ENCODE measurements around the gene OR2K2. TPM values are rescaled to one million over a fixed set of nuclear protein-coding genes. Genes with fewer than 3 reads are reported as not detected.
"Not testable (repeated sequence)": the region's sequence is repeated elsewhere in the genome, so short reads cannot be mapped to it uniquely, and the experiment has no call there.

The OR2K2 gene, protein sequence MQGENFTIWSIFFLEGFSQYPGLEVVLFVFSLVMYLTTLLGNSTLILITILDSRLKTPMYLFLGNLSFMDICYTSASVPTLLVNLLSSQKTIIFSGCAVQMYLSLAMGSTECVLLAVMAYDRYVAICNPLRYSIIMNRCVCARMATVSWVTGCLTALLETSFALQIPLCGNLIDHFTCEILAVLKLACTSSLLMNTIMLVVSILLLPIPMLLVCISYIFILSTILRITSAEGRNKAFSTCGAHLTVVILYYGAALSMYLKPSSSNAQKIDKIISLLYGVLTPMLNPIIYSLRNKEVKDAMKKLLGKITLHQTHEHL
- not detected in 2 replicates for total RNA-seq

DNA sequence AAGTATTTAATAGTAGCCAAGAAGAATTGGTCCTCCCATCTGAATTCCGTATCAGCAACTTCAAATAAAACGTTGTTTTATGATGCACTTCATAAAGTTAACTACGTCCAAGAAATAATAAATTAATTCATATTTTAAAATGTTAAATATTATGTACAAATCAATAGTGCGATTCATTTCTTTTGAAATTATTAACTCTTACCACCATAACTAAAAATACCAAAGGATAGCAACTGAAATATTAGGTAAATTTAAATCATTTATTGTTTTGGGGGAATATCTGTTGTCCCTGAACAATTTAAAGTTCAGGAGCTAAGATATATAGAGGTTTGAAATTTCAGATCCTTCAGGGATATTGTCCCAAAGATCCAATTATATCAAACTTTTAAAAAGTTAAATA lies at the start of gene OR2K2:
Gene OR2K2, minus strand, starts transcription at position 101 of the 400 bp plus-strand sequence. CDS start 1,791 bp downstream, outside the sequence.
- intact Hi-C loops (cut with micrococcal nuclease) = no loop called here

DNA sequence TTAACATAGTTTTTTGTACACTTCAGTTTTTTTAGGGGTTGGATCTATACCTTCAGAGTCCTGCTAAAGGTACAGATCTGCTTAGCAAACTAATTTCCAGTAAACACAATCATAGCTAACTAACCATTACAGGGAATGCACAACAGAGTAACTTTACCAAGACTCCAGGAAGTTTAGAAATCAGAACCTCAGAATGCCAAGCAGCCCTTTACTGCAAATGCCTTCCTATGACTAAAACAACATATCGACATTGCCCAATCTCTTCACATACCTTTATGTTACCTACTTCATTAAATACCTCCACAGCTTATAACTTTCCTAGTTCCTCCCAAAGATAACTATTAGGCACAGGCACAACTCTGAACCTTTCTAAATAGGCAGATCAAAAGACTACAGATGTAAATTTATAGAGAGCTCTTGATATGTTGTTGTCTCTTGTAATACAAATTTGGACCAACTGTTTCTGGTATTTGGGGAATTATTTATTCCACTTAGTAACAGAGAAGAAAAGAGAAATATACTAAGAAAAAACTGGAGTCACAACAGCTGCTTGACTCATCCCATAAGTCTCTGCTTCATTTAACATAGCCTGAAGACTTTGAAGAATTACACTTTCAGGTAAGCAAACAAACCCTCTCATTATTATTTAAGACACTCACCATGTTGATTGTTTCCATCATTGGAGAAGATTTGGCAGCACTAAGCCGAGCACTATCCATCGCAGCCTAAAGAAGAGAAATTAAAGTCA lies 46.0 kb upstream of the OR2K2 start:
- intact Hi-C loops (cut with micrococcal nuclease) = no loop called here

DNA sequence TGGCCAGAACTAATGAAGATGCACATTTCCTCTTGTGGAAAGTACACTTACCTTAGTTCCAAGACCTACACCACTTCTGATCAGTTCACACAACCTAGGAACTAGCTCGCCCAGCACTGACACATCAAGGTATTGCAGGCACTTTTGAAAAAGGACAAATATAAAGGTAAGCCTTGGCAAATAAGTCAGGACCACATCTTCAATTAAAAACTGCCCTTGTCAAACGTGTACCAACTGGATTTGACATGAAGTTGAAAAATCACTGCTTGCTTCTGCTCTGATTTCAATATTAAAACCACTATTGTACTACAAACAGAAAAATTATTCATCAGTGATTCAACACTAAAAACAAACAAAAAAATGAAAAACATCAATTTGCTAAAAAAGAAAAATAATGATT lies 45.0 kb upstream of the OR2K2 start:
- intact Hi-C loops (cut with micrococcal nuclease) = no loop called here

DNA sequence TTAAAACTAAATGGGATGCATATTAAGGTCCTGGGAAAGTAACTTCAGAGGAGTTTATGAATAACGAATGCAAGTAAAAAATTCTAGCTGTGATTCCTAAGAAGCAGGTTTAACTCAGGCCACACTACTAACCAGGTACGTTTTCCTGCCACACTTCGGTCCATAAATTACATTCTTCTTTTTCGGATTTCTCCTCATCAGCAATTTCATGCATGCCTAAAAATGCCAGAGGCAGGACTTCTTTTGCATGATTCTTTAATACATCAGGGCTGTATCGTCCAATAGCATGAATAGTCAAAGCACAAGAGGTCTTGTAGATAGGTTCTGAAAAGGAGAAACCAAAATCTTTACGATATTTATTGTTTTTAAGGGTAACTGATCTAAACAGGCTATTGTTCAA lies 42.3 kb upstream of the OR2K2 start:
- intact Hi-C loops (cut with micrococcal nuclease) = no loop called here

DNA sequence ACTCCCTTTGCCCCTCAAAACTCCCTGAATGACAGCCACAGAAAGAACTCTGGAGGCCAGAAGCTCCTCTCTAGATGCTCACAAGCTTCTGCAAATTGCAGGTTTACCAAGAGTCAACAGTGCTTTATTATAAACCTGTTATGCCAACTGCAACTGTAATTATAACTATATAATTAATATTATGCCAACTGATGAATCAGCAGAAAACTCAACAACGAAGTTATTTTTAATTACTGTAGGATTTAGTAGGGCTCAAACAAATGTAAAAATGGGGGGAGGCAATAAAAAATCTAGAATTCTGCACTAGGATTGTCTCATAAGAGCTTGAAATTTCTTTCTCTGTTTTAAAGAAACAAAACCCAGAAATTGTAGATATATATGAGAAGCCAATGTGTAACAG lies 37.0 kb upstream of the OR2K2 start:
- intact Hi-C loops (cut with micrococcal nuclease) = no loop called here

DNA sequence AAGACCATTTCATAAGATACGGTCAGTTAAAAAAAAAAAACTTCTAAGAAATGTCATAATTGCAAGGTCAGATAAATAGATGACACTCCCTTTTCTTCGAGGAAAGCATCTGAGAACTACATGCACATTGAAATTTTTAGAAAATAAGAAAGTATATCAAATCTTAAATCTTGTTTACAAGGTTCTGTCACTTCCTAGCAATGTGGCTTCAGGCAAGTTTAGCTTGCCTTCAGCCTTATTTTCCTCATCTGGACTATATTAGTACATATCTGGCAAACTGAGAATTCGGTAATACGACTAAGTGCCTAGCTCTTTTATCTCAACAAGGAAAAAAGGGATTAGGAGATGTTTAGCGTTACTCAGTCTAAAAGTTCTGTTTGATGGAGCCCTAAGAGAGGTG lies 32.5 kb upstream of the OR2K2 start:
- intact Hi-C loops (cut with micrococcal nuclease) = no loop called here

DNA sequence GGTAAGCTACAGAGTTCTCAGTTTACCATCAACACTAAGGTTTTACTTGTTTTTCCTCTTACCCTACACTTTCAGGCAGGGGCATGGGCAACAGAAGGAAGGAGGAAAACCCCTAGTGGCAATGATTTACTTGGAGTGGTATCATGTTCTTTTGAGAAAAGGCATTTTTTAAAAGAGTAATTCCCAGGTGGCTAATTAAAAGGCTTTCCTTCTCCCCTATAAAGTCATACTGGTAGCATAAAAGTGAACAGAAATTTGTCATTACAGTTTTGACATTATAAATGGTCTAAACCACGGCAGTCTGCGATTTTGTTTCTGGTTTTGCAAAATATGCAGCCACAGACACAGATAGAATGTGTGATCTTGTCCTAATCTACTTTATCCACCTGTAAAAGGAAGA lies 30.9 kb upstream of the OR2K2 start:
- intact Hi-C loops (cut with micrococcal nuclease) = no loop called here

DNA sequence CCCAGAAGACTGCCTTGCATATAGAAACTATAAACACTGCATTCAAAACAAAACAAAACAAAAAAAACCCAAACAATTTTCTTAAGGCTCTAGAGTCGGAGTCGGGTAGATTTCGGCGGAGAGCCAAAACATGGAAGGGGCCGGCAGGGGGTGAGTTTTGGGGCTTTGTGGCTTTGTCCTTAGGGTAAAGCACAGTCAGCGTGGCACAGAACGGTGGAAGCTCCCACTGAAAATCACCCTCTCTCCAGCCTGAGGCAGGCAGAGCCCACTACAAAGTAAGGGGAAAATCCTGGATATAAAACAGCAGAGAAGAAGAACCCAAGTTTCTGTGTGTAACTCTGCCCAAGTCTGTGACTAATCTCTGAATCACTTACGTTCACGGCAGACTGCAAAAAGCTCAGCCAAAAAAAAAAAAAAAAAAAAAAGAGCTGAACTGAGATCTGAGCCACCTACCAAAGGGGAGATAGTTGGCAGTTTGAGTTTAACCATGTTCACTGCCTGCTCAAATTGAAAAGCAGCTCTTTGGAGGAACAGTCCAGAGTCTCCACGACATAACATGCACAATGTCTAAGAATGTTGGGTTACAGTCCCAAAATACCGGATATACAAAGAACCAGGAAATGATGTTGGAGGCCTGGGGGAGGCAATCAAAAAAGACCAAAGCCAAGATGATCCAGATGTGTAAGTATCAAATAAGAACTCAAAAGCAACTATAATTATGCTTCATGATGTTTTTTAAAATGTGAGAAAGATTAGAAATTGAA lies 26.6 kb upstream of the OR2K2 start:
- intact Hi-C loops (cut with micrococcal nuclease) = no loop called here

DNA sequence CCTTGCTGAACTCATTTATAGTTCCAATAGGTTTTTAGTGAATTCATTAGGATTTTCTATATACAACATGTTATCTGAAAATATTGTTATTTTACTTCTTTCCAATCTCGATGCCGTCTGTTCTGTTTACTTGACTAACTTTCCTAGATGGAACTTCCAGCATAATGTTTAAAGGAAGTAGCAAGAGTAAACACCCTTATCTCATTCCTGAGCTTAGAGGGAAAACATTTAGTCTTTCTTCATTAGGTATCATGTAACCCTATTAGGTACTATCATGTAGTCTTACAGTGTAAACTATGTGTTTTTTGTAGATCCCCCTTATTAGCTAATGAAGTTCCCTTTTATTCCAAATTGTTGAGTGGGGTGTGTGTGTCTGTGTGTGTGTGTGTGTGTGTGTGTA lies 22.5 kb upstream of the OR2K2 start:
- intact Hi-C loops (cut with micrococcal nuclease) = no loop called here

DNA sequence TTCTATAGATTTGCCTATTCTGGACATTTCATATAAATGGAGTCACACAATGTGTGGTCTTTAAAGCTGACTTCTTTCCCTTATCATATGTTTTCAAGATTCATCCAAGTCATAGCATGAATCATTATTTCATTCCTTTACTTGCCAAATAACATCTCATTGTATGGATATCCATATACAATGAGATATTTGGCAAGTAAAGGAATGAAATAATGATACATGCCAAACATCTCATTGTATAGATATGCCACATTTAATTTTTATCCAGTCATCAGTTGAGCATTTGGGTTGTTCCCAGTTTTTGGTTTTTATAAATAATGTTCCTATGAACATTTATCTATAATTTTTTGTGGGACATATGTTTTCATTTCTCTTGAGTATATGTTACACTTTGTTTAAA lies 20.5 kb upstream of the OR2K2 start:
- intact Hi-C loops (cut with micrococcal nuclease) = no loop called here

DNA sequence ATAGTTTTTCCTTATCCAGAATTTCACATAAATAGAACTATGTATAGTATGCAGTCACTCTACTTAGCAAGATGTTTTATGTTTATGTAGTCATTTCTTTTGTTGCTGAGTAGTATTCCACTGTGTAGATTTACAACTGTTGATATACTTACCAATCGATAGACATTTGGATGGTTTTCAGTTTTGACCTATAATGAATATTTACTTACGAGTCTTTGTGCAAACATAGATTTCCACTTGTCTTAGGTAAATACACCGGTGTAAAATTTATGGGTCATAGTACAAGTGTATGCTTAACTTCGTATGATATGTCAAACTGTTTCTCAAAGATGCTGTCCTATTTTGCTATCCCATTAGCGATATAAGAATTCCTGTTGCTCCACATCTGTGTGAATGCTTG lies 19.7 kb upstream of the OR2K2 start:
- intact Hi-C loops (cut with micrococcal nuclease) = no loop called here

DNA sequence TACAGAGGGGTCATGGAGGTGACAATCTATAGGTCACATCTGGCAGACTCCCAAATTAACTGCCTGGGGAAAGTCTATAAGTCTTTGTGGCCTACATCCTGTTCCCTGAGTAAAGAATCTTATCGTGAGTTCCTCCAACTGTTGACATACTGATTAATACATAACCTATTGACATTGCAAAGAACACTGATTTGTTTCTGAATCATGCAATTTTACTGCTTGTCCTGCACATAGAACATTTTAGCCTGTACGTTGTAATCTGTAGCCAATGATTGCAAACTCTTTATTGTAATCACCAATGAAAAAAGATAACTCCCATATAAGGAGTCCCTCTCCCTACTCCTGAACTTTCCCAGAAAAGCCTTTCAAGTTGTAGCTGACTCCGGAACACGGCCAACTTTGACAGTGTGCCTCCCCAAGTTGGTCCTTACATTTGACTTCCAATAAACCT lies 18.8 kb upstream of the OR2K2 start:
- intact Hi-C loops (cut with micrococcal nuclease) = no loop called here

DNA sequence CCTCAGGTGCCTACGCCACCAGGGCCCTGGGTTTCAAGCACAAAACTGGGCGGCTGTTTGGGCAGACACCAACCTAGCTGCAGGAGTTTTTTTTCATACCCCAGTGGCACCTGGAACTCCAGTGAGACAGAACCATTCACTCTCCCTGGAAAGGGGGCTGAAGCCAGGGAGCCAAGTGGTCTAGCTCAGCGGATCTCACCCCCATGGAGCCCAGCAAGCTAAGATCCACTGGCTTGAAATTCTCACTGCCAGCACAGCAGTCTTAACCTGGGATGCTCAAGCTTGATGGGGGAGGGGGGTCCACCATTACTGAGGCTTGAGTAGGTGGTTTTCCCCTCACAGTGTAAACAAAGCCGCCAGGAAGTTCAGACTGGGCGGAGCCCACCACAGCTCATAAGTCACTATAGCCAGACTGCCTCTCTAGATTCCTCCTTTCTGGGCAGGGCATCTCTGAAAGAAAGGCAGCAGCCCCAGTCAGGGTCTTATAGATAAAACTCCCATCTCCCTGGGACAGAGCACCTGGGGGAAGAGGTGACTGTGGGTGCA lies 4.4 kb upstream of the OR2K2 start:
- intact Hi-C loops (cut with micrococcal nuclease) = not testable (repeated sequence)

DNA sequence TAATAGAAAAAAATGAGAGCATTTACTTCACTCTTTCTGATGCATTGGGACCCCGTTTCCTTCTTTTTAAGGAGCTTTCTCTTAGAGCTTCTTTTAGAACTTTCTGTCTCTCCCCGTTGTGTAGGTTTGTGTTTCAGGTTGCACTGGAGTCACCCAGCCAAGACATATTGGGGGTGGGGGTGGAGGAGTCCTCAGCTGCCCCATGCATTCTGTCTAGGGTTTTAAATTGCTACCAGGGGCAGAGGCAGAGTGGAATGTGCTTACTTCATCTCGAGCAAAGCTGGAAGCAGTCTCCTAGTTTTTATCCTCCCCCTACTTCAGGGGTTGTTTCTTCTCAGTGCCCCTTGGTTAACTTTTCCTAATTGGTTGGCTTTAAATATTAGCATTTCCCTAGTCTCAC lies 9.4 kb downstream of the OR2K2 start:
- intact Hi-C loops (cut with micrococcal nuclease) = no loop called here

DNA sequence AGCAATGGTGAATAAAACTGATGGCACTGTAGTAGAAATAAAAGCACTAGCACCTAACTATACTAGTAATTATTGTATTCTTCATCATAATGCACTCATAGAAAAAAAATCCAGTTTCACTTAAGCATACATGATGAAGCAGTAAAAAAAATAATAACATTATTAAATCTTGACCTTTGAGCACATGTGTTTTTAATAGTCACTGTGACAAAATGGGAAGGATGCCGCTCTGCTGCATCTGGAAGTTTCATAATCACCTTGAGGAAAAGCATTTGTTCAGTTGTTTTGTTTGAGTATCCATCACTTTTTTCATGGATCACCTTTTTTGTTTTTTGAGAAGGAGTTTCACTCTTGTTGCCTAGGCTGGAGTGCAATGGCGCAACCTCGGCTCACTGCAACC lies 13.2 kb downstream of the OR2K2 start:
- intact Hi-C loops (cut with micrococcal nuclease) = no loop called here

DNA sequence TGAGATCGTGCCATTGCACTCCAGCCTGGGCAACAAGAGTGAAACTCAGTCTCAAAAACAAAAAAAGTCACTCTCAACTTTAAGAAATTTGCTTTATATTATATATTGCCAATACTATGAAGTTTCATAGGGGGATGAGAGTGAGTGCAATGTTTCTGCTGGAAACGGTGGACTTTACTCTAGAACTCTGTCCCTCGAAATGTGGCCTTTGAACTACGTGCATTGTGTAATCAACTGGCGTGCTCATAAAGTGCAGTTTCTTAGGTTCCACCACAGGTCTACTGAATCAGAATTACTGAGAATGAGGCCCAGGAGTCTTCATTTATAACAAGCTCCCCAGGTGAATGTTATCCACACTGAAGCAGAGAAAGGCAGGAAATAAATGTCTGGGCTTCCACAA lies 24.1 kb downstream of the OR2K2 start:
- intact Hi-C loops (cut with micrococcal nuclease) = no loop called here

DNA sequence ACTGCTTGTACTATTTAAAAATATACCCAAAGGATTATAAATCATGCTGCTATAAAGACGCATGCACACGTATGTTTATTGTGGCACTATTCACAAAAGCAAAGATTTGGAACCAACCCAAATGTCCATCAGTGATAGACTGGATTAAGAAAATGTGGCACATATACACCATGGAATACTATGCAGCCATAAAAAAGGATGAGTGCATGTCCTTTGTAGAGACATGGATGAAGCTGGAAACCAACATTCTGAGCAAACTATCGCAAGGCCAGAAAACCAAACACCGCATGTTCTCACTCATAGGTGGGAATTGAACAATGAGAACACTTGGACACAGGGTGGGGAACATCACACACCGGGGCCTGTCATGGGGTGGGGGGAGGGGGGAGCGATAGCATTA lies 26.0 kb downstream of the OR2K2 start:
- intact Hi-C loops (cut with micrococcal nuclease) = not testable (repeated sequence)

DNA sequence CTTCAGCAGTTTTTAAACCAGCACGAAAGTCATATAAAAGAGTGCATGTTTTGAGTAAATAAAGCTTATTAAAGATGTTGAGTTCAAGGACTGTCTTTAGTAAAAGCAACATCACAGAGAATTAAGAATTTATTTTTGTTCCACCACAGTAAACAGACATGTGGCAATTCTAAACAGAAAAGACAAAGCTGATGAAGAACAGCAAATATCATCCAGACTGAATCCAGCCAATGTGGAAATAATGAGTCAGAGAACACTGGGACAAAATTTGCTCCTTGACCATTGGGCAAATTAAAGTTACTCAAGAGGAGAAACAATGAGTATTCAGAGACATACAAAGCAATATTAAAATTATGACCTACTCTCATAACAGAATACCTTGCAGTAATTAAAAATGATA lies 28.8 kb downstream of the OR2K2 start:
- intact Hi-C loops (cut with micrococcal nuclease) = no loop called here

DNA sequence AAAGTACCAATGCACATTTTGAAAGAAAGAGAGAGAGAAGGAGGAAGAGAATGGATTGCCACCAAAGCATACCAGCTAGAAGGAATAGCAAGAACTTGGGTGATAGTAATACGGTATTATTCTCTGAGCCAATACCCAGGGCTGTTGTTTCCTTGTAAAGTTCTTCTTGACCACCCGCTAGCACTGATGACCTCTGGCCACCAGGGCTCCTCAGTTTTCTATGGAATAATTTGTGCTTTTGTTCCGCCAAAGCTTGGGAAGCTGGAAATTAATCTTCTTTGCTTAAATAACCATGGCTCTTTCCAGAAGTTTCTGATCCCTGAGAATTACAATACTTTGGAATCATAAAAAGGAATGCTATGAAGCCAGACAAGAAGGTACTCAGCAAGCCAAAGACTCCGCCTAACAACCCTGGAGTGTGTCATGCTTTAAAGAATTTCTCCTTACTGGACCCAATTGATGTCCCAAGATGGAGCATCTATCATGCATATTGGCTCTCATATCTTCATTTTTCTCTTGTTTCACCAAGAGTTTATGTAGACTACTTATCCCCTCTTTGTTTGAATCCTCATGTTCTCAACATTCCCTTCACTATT lies 29.8 kb downstream of the OR2K2 start:
- intact Hi-C loops (cut with micrococcal nuclease) = no loop called here

DNA sequence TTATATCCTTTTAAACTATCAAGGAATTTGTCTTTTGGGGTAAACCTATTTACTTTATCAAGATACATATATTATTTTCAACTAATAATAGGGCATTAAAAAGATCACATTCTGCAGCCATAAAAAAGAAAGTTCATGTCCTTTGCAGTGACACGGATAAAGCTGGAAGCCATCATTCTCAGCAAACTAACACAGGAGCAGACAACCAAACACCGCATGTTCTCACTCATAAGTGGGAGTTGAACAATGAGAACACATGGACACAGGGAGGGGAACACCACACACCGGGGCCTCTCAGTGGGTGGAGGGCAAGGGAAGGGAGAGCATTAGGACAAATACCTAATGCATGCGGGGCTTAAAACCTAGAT lies 30.4 kb downstream of the OR2K2 start:
- intact Hi-C loops (cut with micrococcal nuclease) = loop anchor here (2.0 to 10.0 kb wide), 3 partner anchors 665 to 1117 kb away; no protein-coding TSS in a partner anchor

All from T-helper 2 cell treated with Interferon-gamma antibody and Interleukin-4, amounts not matched to agents 100 ng/mL and 5 ng/mL, for 36 hours (primary cell).